DOHH2 (cell line): Measurements from ENCODE around the gene COL4A4.
"Not testable (repeated sequence)": the region's sequence is repeated elsewhere in the genome, so short reads cannot be mapped to it uniquely, and the experiment has no call there.

Source experiments
- H3F3A ChIP-seq: fragments of 200-600 bp; sonication (generic), shearing (Covaris generic); 2 replicates; pipeline ENCODE4 v1.6.0; 2016; ENCODE audit warnings: antibody characterized with exemption, mild to moderate bottlenecking; ENCODE audit not compliant: control insufficient read depth, insufficient read depth
- H3K27ac ChIP-seq: fragments of 200-600 bp; sonication (generic); 2 replicates; pipeline ENCODE4 v1.5.1; 2014; ENCODE audit warnings: low read depth, mild to moderate bottlenecking, low read length, moderate library complexity
- H3K27me3 ChIP-seq: fragments of 200-600 bp; sonication (generic); 2 replicates; pipeline ENCODE4 v1.6.1; 2014; ENCODE audit warnings: mild to moderate bottlenecking, low read length, mixed read lengths; ENCODE audit not compliant: control insufficient read depth
- H3K36me3 ChIP-seq: fragments of 200-600 bp; sonication (generic); 2 replicates; pipeline ENCODE4 v1.6.1; 2014; ENCODE audit warnings: mild to moderate bottlenecking, low read length, moderate library complexity, mixed read lengths; ENCODE audit not compliant: control insufficient read depth
- H3K4me1 ChIP-seq: fragments of 200-600 bp; sonication (generic); 2 replicates; pipeline ENCODE4 v1.6.1; 2014; ENCODE audit warnings: mild to moderate bottlenecking, low read length, mixed read lengths; ENCODE audit not compliant: control insufficient read depth
- H3K4me2 ChIP-seq: fragments of 200-600 bp; sonication (generic); 2 replicates; pipeline ENCODE4 v1.6.0; 2014; ENCODE audit warnings: mild to moderate bottlenecking, low read length, moderate library complexity
- H3K4me3 ChIP-seq: fragments of 200-600 bp; sonication (generic); 2 replicates; pipeline ENCODE4 v1.5.1; 2014; ENCODE audit warnings: mild to moderate bottlenecking, low read length, mixed read lengths
- H3K79me2 ChIP-seq: fragments of 200-600 bp; sonication (generic); 2 replicates; pipeline ENCODE4 v1.6.1; 2014; ENCODE audit warnings: mild to moderate bottlenecking, low read length, mixed read lengths; ENCODE audit not compliant: control insufficient read depth
- H3K9me2 ChIP-seq: fragments of 200-600 bp; sonication (generic); replicated peaks from 2 replicates; pipeline ENCODE4 v1.6.1; 2014; ENCODE audit warnings: mild to moderate bottlenecking, low read length, mixed read lengths; ENCODE audit not compliant: control insufficient read depth
- H3K9me3 ChIP-seq: fragments of 200-600 bp; sonication (generic); 2 replicates; pipeline ENCODE4 v1.6.1; 2014; ENCODE audit warnings: antibody characterized with exemption, low read length, mixed read lengths; ENCODE audit not compliant: control insufficient read depth, insufficient read depth
- H4K20me1 ChIP-seq: fragments of 200-600 bp; sonication (generic); 2 replicates; pipeline ENCODE4 v1.6.0; 2014; ENCODE audit warnings: low read depth, mild to moderate bottlenecking, antibody characterized with exemption, low read length, moderate library complexity; ENCODE audit not compliant: control insufficient read depth, insufficient read depth
- EZH2phosphoT487 ChIP-seq: fragments of 200-600 bp; sonication (generic); IDR thresholded peaks from 2 replicates; pipeline ENCODE4 v1.6.1; 2017; ENCODE audit warnings: borderline replicate concordance, mild to moderate bottlenecking, antibody characterized with exemption, low read length, moderate library complexity, mixed read lengths
- TF ChIP-seq, protein P1 (sequence below): fragments of 200-600 bp; sonication (generic); IDR thresholded peaks from one replicate; pipeline ENCODE4 v1.5.1; 2014; ENCODE audit warnings: antibody characterized with exemption, mild to moderate bottlenecking, low read depth, low read length; ENCODE audit not compliant: poor library complexity, severe bottlenecking

The COL4A4 gene

DNA sequence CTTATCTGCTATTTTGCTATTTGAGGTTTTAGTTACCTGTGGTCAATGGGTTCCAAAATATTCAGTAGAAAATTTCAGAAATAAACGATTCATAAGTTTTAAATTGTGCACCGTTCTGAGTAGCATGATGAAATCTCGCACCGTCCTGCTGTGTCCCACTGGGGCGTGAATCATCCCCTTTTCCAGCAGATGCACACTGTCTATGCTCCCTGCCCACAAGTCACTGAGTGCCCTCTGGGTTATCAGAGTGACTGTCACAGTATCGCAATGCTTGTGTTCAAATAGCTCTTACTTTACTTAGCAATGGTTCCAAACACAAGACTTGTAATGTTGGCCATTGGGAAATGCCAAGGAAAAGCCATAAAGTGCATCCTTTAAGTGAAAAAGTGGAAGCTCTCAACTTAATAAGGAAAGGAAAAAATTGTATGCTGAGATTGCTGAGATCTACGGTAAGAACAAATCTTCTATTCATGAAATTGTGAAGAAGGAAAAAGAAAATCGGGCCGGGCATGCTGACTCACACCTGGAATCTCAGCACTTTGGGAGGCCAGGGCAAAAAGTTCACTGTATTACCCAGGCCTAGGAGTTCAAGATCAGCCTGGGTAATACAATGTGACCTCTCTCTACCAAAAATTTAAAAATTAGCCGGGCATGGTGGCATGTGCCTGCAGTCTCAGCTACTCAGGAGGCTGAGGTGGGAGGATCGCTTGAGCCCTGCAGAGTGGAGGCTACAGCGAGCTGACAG lies 13.8 kb upstream of the COL4A4 start:
- Histone ChIP-seq H3F3A (no peaks in the 10 kb centered on the region), H3K4me3 (no peak overlapping the region), H3K9me2 (no peaks in the 10 kb centered on the region), H3K27me3 (no peaks in the 10 kb centered on the region), H4K20me1 (no peaks in the 10 kb centered on the region), H3K4me2 (no peak overlapping the region), H3K4me1 (no peaks in the 10 kb centered on the region), H3K27ac (no peak overlapping the region), H3K79me2 (no peaks in the 10 kb centered on the region), H3K9me3 (no peaks in the 10 kb centered on the region), H3K36me3 (no peaks in the 10 kb centered on the region)
- no peak for TF ChIP-seq EZH2phosphoT487
- TF ChIP-seq, protein P1, sequence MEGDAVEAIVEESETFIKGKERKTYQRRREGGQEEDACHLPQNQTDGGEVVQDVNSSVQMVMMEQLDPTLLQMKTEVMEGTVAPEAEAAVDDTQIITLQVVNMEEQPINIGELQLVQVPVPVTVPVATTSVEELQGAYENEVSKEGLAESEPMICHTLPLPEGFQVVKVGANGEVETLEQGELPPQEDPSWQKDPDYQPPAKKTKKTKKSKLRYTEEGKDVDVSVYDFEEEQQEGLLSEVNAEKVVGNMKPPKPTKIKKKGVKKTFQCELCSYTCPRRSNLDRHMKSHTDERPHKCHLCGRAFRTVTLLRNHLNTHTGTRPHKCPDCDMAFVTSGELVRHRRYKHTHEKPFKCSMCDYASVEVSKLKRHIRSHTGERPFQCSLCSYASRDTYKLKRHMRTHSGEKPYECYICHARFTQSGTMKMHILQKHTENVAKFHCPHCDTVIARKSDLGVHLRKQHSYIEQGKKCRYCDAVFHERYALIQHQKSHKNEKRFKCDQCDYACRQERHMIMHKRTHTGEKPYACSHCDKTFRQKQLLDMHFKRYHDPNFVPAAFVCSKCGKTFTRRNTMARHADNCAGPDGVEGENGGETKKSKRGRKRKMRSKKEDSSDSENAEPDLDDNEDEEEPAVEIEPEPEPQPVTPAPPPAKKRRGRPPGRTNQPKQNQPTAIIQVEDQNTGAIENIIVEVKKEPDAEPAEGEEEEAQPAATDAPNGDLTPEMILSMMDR: no peak

DNA sequence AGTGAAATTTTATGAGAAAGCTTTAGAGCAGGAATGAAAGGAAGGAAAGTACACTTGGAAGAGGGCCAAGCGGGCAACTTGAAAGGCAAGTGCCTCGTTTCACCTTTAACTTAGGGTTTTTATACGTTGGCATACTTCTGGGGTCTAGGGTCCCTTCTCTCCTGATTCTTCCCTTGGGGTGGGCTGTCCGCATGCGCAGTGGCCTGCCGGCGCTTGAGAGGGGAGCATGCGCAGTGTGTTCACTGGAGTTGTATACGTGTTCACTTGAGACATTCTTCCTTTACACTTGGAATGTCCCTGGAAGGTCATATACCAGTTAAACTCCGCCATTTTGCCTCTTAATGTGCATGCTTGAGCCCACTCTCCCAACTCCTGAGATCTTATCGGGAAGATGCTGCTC lies 7.8 kb upstream of the COL4A4 start:
- H3K4me1 ChIP-seq, H3F3A ChIP-seq, H3K4me2 ChIP-seq, H3K36me3 ChIP-seq, H3K27me3 ChIP-seq, H3K9me3 ChIP-seq, H3K27ac ChIP-seq, H4K20me1 ChIP-seq, H3K9me2 ChIP-seq, H3K4me3 ChIP-seq: not testable (repeated sequence)
- peaks cover 31% of the 10 kb centered on the region for H3K79me2 ChIP-seq

DNA sequence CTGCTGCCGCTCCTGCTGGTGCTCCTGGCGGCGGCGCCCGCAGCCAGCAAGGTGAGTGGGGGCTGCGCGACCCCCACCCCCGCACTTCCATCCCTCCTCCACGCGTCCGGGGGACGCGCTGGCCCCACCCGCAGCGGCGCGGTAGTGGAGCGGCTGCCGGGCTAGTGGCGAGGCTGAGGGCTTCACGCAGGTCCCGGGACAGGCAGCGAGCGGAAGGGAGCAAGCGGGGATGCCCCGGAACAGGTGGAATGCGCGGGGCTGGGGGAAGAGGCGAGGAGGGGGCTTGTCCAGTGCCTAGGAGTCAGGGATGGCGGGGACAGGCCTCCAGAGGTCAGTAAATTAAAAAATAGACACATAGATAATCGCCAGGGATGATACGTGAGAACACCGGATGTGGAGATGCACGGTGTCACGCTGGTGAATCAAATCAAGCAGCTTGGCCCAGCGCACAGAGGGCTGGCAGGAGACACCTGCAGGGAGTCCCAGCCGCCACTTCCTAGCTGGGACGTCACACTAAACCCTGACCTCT lies 822 bp upstream of the COL4A4 start:
- Histone ChIP-seq H3K36me3 (peaks cover 13% of the 10 kb centered on the region), H3K9me2 (no peaks in the 10 kb centered on the region), H3K27me3 (no peaks in the 10 kb centered on the region), H3K9me3 (no peaks in the 10 kb centered on the region), H4K20me1 (no peaks in the 10 kb centered on the region), H3K79me2 (peaks cover 37% of the 10 kb centered on the region), H3K4me2 (peak overlapping the region; percentile 95), H3K4me1 (peaks cover 48% of the 10 kb centered on the region), H3F3A (0 out of 2 replicates have a peak, but pooled peaks cover 14% of the 10 kb centered on the region), H3K4me3 (peak overlapping the region; percentile 94), H3K27ac (peak overlapping the region; percentile 69)
- TF ChIP-seq, protein P1: no peak
- TF ChIP-seq EZH2phosphoT487: no peak

DNA sequence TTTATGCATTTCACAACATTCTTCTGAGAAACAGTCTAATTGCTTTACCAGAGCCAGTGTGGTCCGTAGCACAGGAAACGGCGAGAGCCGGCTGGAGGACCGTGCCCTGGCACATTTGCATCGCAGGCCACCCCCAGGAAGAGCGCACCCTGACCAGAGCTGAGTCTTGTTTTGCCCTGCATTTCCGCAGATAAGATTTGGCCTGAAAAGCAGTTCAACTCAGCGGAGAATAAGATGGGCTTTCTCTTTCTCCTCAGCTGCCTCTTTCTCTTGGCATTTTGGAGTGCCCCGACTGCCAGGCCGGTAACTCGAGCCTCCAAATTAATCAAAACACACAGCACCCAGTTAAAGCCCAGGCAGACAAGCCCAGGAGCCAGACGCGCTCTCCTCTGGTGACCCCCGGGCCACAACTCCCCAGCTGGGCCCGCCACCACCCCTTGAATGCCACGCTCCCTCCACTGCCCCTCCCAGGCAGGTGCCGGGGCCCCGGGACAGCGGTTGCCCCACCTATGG lies 464 bp downstream of the COL4A4 start:
- Histone ChIP-seq H3K27me3 (no peaks in the 10 kb centered on the region), H3F3A (0 out of 2 replicates have a peak, but pooled peaks cover 14% of the 10 kb centered on the region), H3K4me2 (peak overlapping the region; percentile 95), H3K4me1 (peaks cover 48% of the 10 kb centered on the region), H3K9me2 (no peaks in the 10 kb centered on the region), H3K36me3 (peaks cover 13% of the 10 kb centered on the region), H3K79me2 (peaks cover 34% of the 10 kb centered on the region), H3K4me3 (peak overlapping the region; percentile 94), H3K9me3 (no peaks in the 10 kb centered on the region), H3K27ac (peak overlapping the region; percentile 69), H4K20me1 (no peaks in the 10 kb centered on the region)
- TF ChIP-seq EZH2phosphoT487: no peak
- TF ChIP-seq, protein P1: no peak
